Measurements from ENCODE around the gene PRSS27.
A peak's percentile ranks its signal among the peaks of the same experiment; 100 is the strongest.
"Not testable (repeated sequence)": the region's sequence is repeated elsewhere in the genome, so short reads cannot be mapped to it uniquely, and the experiment has no call there.

The PRSS27 gene

GRCh38 chr16:2678206-2678965 is 41.6 kb downstream of the PRSS27 start:
- not testable (repeated sequence) for H3K4me3 ChIP-seq (ENCODE audit: low read depth, low read length)

GRCh38 chr16:2676937-2677336 is 43.1 kb downstream of the PRSS27 start:
- not testable (repeated sequence) for H3K4me3 ChIP-seq (ENCODE audit: low read depth, low read length)

- H3K4me3 ChIP-seq (ENCODE audit: low read depth, low read length) = no peak overlapping the region
These were observed 44.3 kb downstream of the PRSS27 start for GRCh38 chr16:2675714-2676113.

GRCh38 chr16:2675021-2675420 is 45.0 kb downstream of the PRSS27 start:
- H3K4me3 ChIP-seq (ENCODE audit: low read depth, low read length) = no peak overlapping the region

- H3K4me3 ChIP-seq (ENCODE audit: low read depth, low read length) = peak overlapping the region; percentile 47
These were observed 46.7 kb downstream of the PRSS27 start for GRCh38 chr16:2673066-2673999.

- H3K4me3 ChIP-seq (ENCODE audit: low read depth, low read length) = no peak overlapping the region
These were observed 48.3 kb downstream of the PRSS27 start for GRCh38 chr16:2671741-2672140.

GRCh38 chr16:2671193-2671592 is 48.8 kb downstream of the PRSS27 start:
- H3K4me3 ChIP-seq (ENCODE audit: low read depth, low read length) = not testable (repeated sequence)

GRCh38 chr16:2670017-2670416 is 50.0 kb downstream of the PRSS27 start:
- not testable (repeated sequence) for H3K4me3 ChIP-seq (ENCODE audit: low read depth, low read length)

- H3K4me3 ChIP-seq (ENCODE audit: low read depth, low read length) = not testable (repeated sequence)
These were observed 50.4 kb downstream of the PRSS27 start for GRCh38 chr16:2669587-2669986.

- H3K4me3 ChIP-seq (ENCODE audit: low read depth, low read length) = not testable (repeated sequence)
These were observed 53.4 kb downstream of the PRSS27 start for GRCh38 chr16:2666671-2667070.

- no peak overlapping the region for H3K4me3 ChIP-seq (ENCODE audit: low read depth, low read length)
These were observed 55.4 kb downstream of the PRSS27 start for GRCh38 chr16:2664574-2664982.

- no peak overlapping the region for H3K4me3 ChIP-seq (ENCODE audit: low read depth, low read length)
These were observed 56.2 kb downstream of the PRSS27 start for GRCh38 chr16:2663553-2664546.

All from iPS-11a (cell line).